GM18519 (cell line): ENCODE measurements around the gene ENPP3.

Source experiments
- ATAC-seq: cut with Tn5 transposase; IDR thresholded peaks from one replicate; pipeline ENCODE4 v1.9.1; 2021; ENCODE audit warnings: mild to moderate bottlenecking, moderate library complexity; ENCODE audit not compliant: unreplicated experiment, low FRiP score

ENPP3 gene

GRCh38 chr6:131762984-131763383 is 125.9 kb downstream of the ENPP3 start:
- no peak for ATAC-seq

DNA sequence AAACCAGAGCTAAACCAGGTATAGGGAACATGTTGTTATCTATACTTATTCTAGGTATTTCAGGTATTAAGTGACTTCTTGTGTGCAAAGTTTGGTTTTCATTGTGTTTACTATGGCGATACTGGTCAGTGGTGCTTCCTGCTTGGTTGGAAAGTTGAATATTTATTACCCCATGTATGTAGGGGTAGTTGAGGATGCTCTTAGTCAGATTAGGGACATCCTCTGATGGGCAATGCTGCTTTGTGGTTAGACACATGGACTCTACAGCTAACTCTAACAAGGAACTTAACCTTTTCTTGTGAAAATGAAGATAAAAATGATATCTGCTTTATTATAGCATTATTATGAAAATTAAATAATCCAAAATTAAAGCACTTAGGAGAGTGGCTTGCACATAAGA is 126.6 kb downstream of the ENPP3 start:
- no peak for ATAC-seq

- no peak for ATAC-seq
These were observed 127.2 kb downstream of the ENPP3 start for GRCh38 chr6:131764350-131764749.

- ATAC-seq = no peak
These were observed 128.1 kb downstream of the ENPP3 start for GRCh38 chr6:131765081-131765803.

GRCh38 chr6:131765804-131766135 is 128.7 kb downstream of the ENPP3 start:
- no peak for ATAC-seq

DNA sequence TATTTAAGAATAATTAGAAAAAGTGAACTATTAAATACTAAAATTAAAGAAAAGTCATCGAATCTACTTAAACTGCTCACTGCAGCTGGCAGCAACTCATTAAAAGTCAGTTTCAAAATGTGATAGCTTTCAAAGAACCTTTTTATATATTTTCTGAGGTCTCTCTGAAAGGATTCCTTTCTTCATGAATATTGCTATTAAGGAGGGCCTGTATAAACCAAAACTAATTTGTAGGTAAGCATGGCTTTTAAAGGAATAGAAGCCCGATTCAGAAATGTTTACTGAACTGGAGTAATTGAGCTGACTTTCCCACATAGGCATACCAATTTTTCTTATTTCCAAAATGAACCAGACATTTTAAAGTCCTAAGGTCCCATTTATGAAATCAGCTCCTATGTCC is 129.5 kb downstream of the ENPP3 start:
- ATAC-seq = no peak

- no peak for ATAC-seq
These were observed 131.9 kb downstream of the ENPP3 start for GRCh38 chr6:131768964-131769363.

DNA sequence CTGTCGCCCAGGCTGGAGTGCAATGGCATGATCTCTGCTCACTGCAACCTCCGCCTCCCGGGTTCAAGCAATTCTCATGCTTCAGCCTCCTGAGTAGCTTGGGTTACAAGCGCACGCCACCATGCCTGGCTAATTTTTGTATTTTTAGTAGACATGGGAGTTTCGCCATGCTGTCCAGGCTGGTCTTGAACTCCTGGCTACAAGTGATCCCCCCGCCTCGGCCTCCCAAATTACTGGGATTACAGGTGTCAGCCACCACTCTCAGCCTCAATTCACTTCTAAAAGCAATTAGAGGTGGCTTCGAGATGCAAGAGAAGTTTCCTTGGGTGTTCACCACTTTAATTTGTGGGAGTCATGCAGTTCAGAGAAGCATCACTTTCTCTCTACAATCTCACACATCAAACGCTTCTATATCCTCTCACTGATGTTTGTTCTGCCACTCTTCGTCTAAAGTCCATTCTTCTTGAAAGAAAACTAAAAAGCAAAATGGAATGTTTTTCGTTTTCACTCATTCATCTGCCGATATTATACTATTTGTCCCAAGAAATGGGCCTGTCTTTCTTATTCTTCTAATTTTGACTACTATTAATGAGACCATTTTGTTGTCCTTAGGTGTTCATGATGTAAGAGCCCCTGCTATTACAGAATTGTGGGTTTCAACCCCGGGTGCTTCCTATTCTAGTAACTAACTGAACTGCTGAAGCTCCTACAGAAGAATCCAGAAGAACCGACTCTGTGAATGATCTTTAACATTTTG is 132.5 kb downstream of the ENPP3 start:
- no peak for ATAC-seq

GRCh38 chr6:131770776-131771175 is 133.7 kb downstream of the ENPP3 start:
- ATAC-seq = no peak

- ATAC-seq = no peak
These were observed 136.3 kb downstream of the ENPP3 start for GRCh38 chr6:131773284-131773950.

DNA sequence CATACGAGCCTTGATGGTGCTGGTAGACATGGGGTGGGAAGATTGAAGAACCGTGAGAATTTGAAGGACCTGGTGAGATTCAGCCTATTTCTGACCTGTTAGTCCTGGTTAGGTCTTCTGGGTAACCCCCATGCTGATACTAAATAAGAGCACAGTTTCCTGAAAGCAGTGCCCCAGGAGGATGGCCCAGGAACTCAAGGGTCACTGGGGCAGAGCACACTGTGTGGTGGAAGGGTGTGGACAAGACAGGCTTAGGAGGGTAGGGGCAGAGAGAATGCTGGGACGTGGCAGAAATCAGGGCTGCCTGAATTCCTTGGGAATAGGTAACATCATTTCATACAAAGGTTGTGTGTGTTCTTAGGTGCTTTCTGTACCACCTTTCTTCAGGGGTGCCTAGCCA is 138.8 kb downstream of the ENPP3 start:
- no peak for ATAC-seq

DNA sequence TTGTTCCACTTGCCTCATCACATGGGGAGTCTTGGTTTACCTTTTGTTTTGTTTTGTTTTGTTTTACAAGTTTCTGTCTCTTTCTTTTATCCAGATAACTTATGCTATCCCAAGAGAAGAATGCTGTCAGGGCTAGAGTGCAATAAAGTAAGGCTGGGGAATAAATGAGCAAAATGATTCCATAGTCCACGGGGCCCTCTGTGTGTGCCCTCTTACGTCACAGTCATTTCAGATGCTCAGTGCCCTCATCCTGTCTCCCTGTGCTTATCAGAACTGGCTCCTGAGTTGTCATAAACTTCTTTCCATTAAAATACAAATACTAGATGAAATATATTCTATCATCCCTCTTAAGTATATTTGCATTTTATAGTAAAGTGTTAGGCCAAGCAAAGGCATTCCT is 139.9 kb downstream of the ENPP3 start:
- ATAC-seq = no peak

DNA sequence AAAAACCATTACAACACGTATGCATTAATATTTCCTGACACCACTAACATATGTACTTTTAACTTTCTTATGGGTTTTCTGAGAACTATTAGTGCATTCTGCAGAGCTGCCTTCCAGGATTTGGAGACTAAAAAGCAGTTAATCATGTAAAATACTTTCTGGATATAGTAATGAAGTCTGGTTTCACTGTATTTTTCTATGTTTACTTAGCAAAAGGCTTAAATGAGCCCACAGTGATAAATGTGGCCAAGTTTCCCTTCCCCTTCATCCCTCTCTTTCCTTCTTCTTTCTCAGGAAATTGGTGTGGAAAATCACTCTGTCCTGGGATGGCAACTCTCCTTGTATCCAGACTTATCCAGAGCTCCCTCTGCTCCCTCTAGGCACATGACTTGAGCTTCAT is 141.1 kb downstream of the ENPP3 start:
- no peak for ATAC-seq

DNA sequence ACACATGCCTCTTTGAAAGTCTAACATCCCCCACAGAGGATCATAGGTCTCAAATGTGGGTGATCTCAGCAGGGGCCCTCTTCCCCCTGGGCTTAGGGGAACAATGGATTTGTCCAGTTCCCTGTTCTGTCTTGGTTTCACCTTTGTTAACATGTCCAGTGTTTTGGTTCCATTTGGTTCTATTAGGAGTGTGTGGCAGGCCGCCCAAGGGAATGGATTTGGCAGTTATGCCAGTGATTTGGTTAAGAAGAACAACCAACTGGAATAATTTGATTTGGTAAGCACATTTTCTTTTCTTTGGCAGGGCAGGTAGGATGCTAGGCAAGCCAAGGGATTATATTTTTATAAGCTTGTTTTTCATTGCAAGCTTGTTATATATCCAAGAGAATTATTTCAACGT is 142.2 kb downstream of the ENPP3 start:
- ATAC-seq = no peak

GRCh38 chr6:131780600-131780999 is 143.5 kb downstream of the ENPP3 start:
- no peak for ATAC-seq

DNA sequence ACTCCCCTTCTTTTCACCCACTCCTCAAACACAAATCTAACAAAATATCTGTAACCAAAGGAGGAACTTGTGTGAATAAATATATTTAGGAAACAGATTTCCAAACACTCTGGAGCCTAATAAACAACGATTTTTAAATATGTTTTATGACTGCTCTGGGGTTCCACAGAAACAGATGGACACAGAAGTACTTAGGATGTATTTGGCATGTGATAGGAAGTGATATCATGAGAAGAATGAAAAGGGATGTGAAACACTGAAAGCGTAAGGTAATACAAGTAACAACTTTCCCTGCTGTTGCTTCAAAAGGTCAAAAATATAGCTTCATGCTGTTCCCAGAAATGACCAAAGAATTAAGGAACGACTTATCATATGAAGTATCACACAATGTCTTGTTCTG is 144.6 kb downstream of the ENPP3 start:
- no peak for ATAC-seq

GRCh38 chr6:131782764-131783163 is 145.7 kb downstream of the ENPP3 start:
- ATAC-seq = no peak

GRCh38 chr6:131784561-131784960 is 147.5 kb downstream of the ENPP3 start:
- no peak for ATAC-seq

- no peak for ATAC-seq
These were observed 150.0 kb downstream of the ENPP3 start for GRCh38 chr6:131787079-131787478.

DNA sequence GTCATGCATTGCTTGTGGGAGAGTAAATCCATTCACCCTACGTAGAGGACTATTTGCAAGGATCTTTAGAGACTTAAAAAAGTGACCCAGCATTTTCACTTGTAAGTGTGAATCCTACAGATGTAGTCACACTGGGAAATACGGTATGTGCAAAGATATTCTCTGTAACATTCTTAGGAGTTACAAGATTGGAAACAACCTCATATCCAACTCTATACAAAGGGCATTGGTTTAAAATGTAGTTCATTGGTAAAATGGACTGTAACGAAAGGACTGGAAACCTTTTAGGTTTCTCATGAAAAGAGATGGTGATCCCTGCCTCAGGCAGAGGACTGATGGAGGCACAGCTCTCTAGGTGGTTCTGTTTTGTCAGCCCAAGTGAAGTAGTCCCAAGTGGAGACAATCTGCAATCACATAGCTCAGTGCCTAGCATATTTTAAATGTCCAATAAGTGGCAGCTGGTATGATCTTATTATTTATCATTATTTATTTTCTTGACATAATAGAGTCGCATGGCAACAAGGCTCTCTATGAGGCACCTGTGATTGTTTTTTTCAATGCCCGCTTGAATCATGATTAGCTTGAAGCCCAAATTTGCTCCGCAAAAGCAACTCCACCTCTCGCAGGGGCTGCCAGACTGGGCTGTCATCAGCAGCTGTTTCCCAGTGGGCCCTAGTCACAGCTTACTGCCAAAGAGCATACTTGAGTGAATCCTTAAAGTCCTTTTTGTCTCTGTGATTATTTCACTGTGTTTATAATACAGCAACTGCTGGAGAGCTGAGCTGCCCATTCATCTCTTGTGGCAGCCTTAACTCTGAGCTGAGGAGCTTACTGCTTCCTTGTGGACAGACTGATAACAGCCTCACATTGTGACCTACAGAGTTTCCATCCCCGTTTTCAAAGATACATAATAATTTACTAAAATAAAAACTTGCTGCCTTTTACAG is 150.9 kb downstream of the ENPP3 start:
- ATAC-seq = no peak

DNA sequence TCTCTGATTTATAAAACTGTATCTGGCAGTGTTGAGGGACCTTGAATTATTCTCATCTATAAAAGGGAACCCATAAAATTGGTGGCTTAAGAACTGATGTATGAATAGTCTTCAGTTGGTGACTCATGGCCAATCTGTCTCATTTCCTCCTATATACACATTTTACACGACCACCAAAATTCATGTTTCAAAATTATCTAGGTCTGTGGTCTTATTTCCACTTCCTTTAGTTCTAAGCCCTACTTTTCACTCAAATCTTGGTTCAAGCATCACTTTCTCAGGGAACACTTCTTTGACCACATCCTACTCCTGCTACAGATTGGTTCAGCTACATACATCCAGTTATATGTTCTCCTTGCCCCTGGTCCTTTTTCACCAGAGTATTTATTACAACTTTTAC is 152.1 kb downstream of the ENPP3 start:
- no peak for ATAC-seq
